ENCODE measurements around the gene CCDC39. TPM values are rescaled to one million over a fixed set of nuclear protein-coding genes. Genes with fewer than 3 reads are reported as not detected.
"Not testable (repeated sequence)": the region's sequence is repeated elsewhere in the genome, so short reads cannot be mapped to it uniquely, and the experiment has no call there.

Gene CCDC39
- total RNA-seq, 1 donor from 2014 or later, result 0.06 TPM

DNA sequence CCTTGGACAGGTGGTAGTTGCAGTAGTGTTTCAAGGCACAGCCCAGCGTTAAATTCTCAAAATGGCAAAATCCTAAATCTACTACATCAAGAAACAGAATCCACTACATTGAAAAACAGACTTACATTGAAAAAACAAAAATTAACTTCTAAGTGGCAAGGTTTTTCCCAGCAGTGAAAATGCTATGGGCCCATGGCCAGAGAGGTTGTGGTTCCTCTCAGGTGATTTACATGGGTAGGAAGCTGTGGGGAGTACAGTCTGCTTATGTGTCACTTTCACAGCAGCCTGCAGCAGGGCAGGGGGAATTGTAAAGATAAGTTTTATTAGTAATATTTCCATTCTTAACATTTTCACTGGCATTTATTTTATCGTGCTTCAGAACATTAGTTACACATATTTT lies 52.4 kb downstream of the CCDC39 start:
- DNase-seq (ENCODE audit: extremely low read depth, low read depth, low spot score), result no peak

DNA sequence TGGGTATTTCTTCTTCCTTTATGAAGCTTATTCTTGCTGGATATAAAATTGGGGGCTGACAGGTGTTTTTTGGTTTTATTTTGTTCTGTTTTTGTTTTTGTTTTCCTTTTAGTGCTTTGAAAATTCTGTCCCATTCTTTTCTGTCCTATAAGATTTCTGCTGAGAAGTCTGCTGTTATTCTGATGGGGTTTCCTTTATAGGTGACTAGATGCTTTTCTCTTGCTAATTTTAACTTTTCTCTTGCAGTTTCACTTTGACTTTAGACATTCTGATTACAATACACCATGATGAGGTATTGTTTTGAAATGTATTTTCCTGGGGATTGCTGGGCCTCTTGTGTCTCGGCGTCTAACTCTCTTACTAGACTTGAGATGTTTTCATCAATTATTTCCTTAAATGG lies 54.6 kb downstream of the CCDC39 start:
- no peak for DNase-seq (ENCODE audit: extremely low read depth, low read depth, low spot score)

- DNase-seq (ENCODE audit: extremely low read depth, low read depth, low spot score), result no peak
Observed at GRCh38 chr3:180619723-180620122, 59.6 kb downstream of the CCDC39 start.

DNA sequence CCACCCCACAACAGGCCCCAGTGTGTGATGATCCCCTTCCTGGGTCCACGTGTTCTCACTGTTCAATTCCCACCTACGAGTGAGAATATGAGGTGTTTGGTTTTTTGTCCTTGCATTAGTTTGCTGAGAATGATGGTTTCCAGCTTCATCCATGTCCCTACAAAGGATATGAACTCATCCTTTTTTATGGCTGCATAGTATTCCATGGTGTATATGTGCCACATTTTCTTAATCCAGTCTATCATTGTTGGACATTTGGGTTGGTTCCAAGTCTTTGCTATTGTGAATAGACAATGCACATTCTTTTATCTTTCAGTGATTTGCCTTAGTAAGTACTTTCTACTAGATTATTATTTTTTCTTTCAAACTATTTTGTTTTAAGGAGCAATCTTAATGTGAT lies 60.7 kb downstream of the CCDC39 start:
- DNase-seq (ENCODE audit: extremely low read depth, low read depth, low spot score), result not testable (repeated sequence)

- DNase-seq (ENCODE audit: extremely low read depth, low read depth, low spot score), result no peak
Observed at GRCh38 chr3:180617049-180617448, 62.2 kb downstream of the CCDC39 start.

DNA sequence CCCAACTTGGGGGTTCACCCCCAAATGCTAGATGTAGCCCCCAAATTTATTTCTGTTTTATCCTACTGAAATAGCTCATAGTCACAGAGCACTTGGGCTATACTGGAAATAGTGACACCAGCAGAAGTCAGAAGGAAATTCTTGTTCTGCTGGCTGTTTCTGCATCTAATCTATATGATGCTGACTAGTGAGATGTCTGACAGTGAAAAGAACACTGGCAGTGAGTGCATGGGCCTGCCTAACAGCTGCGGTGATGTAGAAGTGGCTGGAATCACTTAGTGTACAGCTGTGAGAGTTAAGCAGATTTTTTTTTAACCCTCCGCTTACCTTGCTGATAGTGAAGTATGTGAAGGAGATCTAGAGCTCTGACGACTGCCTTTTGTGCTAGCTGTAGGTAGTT lies 63.3 kb downstream of the CCDC39 start:
- no peak for DNase-seq (ENCODE audit: extremely low read depth, low read depth, low spot score)

GRCh38 chr3:180612364-180612763 lies 66.9 kb downstream of the CCDC39 start:
- no peak for DNase-seq (ENCODE audit: extremely low read depth, low read depth, low spot score)

GRCh38 chr3:180611006-180611405 lies 68.3 kb downstream of the CCDC39 start:
- no peak for DNase-seq (ENCODE audit: extremely low read depth, low read depth, low spot score)

- DNase-seq (ENCODE audit: extremely low read depth, low read depth, low spot score), result peak; percentile 68
Observed at GRCh38 chr3:180601688-180602666, 77.3 kb downstream of the CCDC39 start, which contains the start of gene TTC14. Gene TTC14, plus strand, starts transcription at chr3:180602163. Its CDS starts 99 bp downstream, at chr3:180602262.

DNA sequence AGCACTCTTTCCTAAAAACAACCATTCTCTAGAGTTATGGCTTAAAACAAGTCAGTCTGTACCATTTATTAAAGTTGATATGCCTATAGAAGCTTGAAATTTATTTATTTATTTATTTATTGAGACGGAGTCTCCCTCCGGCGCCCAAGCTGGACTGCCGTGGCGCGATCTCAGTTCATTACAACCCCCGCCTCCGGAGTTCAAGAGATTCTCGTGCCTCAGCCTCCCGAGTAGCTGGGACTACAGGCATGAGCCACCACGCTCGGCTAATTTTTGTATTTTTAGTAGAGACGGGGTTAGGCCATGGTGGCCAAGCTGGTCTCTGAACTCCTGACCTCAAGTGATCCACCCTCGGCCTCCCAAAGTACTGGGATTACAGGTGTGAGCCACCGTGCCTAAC lies 78.8 kb downstream of the CCDC39 start:
- no peak for DNase-seq (ENCODE audit: extremely low read depth, low read depth, low spot score)

DNA sequence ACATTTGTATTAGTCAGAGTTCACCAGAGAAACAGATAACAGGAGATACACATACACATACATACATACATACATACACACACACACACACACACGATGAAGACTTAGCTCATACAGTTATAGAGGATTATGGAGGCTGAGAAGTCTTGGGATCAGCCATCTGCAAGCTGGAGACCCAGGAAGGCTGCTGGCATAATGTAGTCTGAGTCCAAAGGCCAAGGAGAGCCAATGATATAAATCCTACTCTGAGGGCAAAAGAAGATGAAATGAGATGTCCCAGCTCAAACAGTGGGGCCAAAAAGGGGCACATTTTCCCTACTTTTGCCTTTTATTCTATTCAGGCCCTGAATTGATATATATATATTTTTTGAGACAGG lies 83.7 kb downstream of the CCDC39 start:
- no peak for DNase-seq (ENCODE audit: extremely low read depth, low read depth, low spot score)

- DNase-seq (ENCODE audit: extremely low read depth, low read depth, low spot score), result no peak
Observed at GRCh38 chr3:180594631-180595558, 84.4 kb downstream of the CCDC39 start.

GRCh38 chr3:180593631-180594030 lies 85.7 kb downstream of the CCDC39 start:
- not testable (repeated sequence) for DNase-seq (ENCODE audit: extremely low read depth, low read depth, low spot score)

DNA sequence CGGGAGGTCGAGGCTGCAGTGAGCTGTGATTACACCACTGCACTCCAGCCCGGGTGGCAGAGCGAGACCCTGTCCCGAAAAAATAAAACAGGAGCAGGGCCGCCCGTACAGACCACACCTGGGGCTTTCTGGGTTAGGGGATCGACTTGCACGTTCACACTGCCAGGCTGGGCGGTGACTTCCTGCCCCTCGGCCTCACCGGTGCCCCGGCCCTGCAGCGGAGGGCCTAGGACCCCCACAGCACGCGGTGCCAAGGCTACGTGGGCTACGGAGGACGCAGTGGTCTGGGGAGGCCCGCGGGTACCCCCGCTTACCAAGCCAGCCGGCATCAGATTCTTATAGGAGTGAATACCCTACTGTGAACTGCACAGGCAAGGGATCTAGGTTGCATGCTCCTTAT lies 88.9 kb downstream of the CCDC39 start:
- no peak for DNase-seq (ENCODE audit: extremely low read depth, low read depth, low spot score)

DNA sequence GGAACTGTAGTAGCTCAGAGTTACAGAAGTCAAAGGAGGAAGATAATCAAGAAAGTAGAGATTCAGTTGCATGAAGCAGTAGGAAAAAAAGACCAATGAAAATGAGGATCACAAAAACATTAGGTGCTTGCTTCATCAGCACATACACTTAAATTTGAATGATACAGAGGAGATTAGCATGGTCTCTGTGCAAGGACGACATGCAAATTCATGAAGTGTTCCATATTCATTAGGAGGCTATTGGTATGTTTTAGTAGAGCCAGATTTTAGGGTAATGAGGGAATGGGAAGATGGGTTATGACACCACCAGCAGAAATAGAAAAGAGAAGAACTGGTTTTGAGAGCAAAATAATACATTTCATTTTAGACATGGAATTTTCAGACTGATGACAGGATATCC lies 98.4 kb downstream of the CCDC39 start:
- DNase-seq (ENCODE audit: extremely low read depth, low read depth, low spot score), result no peak

DNA sequence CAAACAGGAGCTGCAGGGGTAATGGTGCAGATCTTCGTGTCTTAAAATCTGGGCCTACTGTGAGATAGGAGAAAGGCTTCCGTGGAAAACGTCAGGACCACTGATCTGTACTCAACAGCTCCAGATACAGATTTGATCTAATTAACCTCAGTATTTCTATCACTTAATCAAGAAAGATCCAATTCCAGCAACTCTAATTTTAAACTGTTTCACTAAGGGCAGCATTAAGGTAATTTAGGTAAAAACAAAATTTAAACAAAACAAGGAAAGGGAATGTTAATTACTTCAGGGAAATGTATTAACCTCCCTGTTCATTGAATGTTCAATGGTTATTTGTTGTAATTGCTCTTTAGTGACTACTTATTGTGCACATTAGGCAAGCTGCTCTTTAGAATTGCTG lies 103.7 kb downstream of the CCDC39 start:
- DNase-seq (ENCODE audit: extremely low read depth, low read depth, low spot score), result no peak

- DNase-seq (ENCODE audit: extremely low read depth, low read depth, low spot score), result no peak
Observed at GRCh38 chr3:180571831-180572598, 107.3 kb downstream of the CCDC39 start.

DNA sequence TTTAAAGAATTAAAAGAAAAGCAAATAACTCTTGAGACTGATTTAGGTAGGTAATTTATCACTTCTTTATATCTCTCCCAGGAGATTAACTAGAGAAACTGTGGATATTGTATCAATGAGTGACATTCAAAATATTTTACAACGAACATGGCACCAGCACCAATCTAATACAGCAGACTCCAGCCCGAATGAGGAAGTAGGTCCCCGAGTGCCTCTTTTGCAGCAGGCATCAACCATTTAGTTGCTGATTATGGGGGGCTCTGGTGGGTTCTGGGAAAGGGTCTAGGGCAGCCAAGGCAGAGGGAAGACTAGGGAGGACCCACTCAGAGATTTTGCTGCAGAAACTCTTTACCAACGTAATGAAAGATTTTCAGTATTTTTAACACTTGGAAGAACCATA lies 109.1 kb downstream of the CCDC39 start:
- DNase-seq (ENCODE audit: extremely low read depth, low read depth, low spot score), result no peak

- DNase-seq (ENCODE audit: extremely low read depth, low read depth, low spot score), result no peak
Observed at GRCh38 chr3:180564676-180565075, 114.6 kb downstream of the CCDC39 start.

All from glomerular endothelial cell (primary cell).